NT2/D1 (cell line): Measurements from ENCODE around the gene NCOA3.

Experiments used
- SUZ12 ChIP-seq: IDR thresholded peaks from 2 replicates; pipeline ENCODE4 v1.6.1; 2011; ENCODE audit not compliant: insufficient read length, insufficient read depth; ENCODE audit errors: extremely low read depth
- YY1 ChIP-seq: IDR thresholded peaks from 2 replicates; pipeline ENCODE4 v1.6.1; 2011; ENCODE audit not compliant: insufficient read length, insufficient read depth
- ZNF274 ChIP-seq: IDR thresholded peaks from 2 replicates; pipeline ENCODE4 v1.6.1; 2011; ENCODE audit warnings: mild to moderate bottlenecking, low read depth, low read length

- TF ChIP-seq YY1 (no peak), SUZ12 (no peak), ZNF274 (no peak)
These were observed 588 bp upstream of the NCOA3 start for GRCh38 chr20:47501116-47501481.
